ENCODE data around the gene KDM7A.
"Not testable (repeated sequence)": the region's sequence is repeated elsewhere in the genome, so short reads cannot be mapped to it uniquely, and the experiment has no call there.

KDM7A gene

GRCh38 chr7:140156460-140157080 is 20.2 kb downstream of the KDM7A start:
- DNase-seq = no peak

- no peak for DNase-seq
These were observed 21.4 kb downstream of the KDM7A start for GRCh38 chr7:140155428-140155827.

- no peak for DNase-seq
These were observed 23.1 kb downstream of the KDM7A start for GRCh38 chr7:140153666-140154161.

- DNase-seq = no peak
These were observed 30.2 kb downstream of the KDM7A start for GRCh38 chr7:140146574-140146973.

GRCh38 chr7:140145709-140146108 is 31.1 kb downstream of the KDM7A start:
- no peak for DNase-seq

GRCh38 chr7:140144821-140145220 is 32.0 kb downstream of the KDM7A start:
- DNase-seq = no peak

- no peak for DNase-seq
These were observed 32.8 kb downstream of the KDM7A start for GRCh38 chr7:140143997-140144396.

GRCh38 chr7:140142031-140142430 is 34.8 kb downstream of the KDM7A start:
- DNase-seq = no peak

- DNase-seq = no peak
These were observed 35.5 kb downstream of the KDM7A start for GRCh38 chr7:140141256-140141655.

- no peak for DNase-seq
These were observed 39.7 kb downstream of the KDM7A start for GRCh38 chr7:140137078-140137477.

GRCh38 chr7:140136073-140136472 is 40.7 kb downstream of the KDM7A start:
- DNase-seq = no peak

- DNase-seq = no peak
These were observed 42.7 kb downstream of the KDM7A start for GRCh38 chr7:140134039-140134438.

- no peak for DNase-seq
These were observed 49.2 kb downstream of the KDM7A start for GRCh38 chr7:140127360-140128127.

- no peak for DNase-seq
These were observed 50.2 kb downstream of the KDM7A start for GRCh38 chr7:140126435-140127034.

GRCh38 chr7:140122965-140123364 is 53.8 kb downstream of the KDM7A start:
- DNase-seq = no peak

- no peak for DNase-seq
These were observed 55.5 kb downstream of the KDM7A start for GRCh38 chr7:140121326-140121725.

GRCh38 chr7:140114817-140115216 is 62.0 kb downstream of the KDM7A start:
- DNase-seq = not testable (repeated sequence)

- DNase-seq = not testable (repeated sequence)
These were observed 68.0 kb downstream of the KDM7A start for GRCh38 chr7:140108777-140109176.

- no peak for DNase-seq
These were observed 80.3 kb downstream of the KDM7A start for GRCh38 chr7:140096459-140096858.

GRCh38 chr7:140093375-140093774 is 83.4 kb downstream of the KDM7A start:
- no peak for DNase-seq

GRCh38 chr7:140085447-140085846 is 91.3 kb downstream of the KDM7A start:
- no peak for DNase-seq

GRCh38 chr7:140084972-140085371 is 91.8 kb downstream of the KDM7A start:
- DNase-seq = peak; percentile 45

GRCh38 chr7:140084142-140084655 is 92.6 kb downstream of the KDM7A start:
- DNase-seq = no peak

GRCh38 chr7:140082770-140083169 is 94.0 kb downstream of the KDM7A start:
- DNase-seq = no peak
